HEK293 (cell line): Measurements from ENCODE around the gene LNP1.

ENCODE experiments used
- CTCF ChIA-PET: fragments of 350-600 bp; formaldehyde crosslinking; extraction: SDS; loops from one replicate; lab custom pipeline; 2021; ENCODE audit warnings: antibody characterized with exemption; lab: Yijun Ruan, JAX
- POLR2A ChIA-PET: fragments of 300-600 bp; formaldehyde crosslinking; extraction: SDS; loops from one replicate; lab custom pipeline; 2020; ENCODE audit warnings: antibody characterized with exemption, inconsistent platforms; lab: Yijun Ruan, JAX
- H3K27ac ChIP-seq: fragments of 200-500 bp; sonication (Bioruptor generic); 2 replicates; pipeline ENCODE4 v1.5.1; 2014; ENCODE audit warnings: low read depth, low read length, control low read depth, inconsistent platforms; ENCODE audit errors: extremely low read depth
- H3K36me3 ChIP-seq, 2 experiments: fragments of 200-500 bp in 1 of 2; sonication (Bioruptor generic) in 1 of 2; 1 replicate in 1 of 2; 2 replicates in 1 of 2; pipeline ENCODE4 v1.5.1; 2014 to 2017; ENCODE audit warnings: inconsistent platforms in 2 of 2, low read length in 2 of 2; ENCODE audit not compliant: control insufficient read depth in 2 of 2, insufficient read depth in 1 of 2
- H3K4me1 ChIP-seq: fragments of 200-500 bp; sonication (Bioruptor generic); 2 replicates; pipeline ENCODE4 v1.5.1; 2014; ENCODE audit warnings: mild to moderate bottlenecking, low read length, inconsistent platforms; ENCODE audit not compliant: control insufficient read depth, insufficient read depth
- H3K4me3 ChIP-seq: 2 replicates; pipeline ENCODE4 v1.5.1; 2011; ENCODE audit warnings: low read depth, mild to moderate bottlenecking, control low read depth, low read length, moderate library complexity
- H3K9me3 ChIP-seq: fragments of 200-500 bp; sonication (Bioruptor generic); 2 replicates; pipeline ENCODE4 v1.5.1; 2014; ENCODE audit warnings: low read depth, low read length, inconsistent platforms; ENCODE audit not compliant: control insufficient read depth, insufficient read depth
- AEBP2 ChIP-seq: fragments of 450-650 bp; formaldehyde crosslinking; IDR thresholded peaks from 2 replicates; pipeline ENCODE4 v1.5.1; 2016; ENCODE audit warnings: missing biosample characterization, missing genetic modification characterization, borderline replicate concordance
- HIC1 ChIP-seq: fragments of 450-650 bp; formaldehyde crosslinking; IDR thresholded peaks from 2 replicates; pipeline ENCODE4 v1.5.1; 2016; ENCODE audit warnings: missing biosample characterization, missing genetic modification characterization
- KLF7 ChIP-seq: fragments of 450-650 bp; formaldehyde crosslinking; IDR thresholded peaks from 2 replicates; pipeline ENCODE4 v1.5.1; 2016; ENCODE audit warnings: missing biosample characterization, missing genetic modification characterization, borderline replicate concordance
- OSR2 ChIP-seq: fragments of 450-650 bp; formaldehyde crosslinking; IDR thresholded peaks from 2 replicates; pipeline ENCODE4 v1.5.1; 2016; ENCODE audit warnings: missing biosample characterization, missing genetic modification characterization
- PBX3 ChIP-seq: sonication (generic); formaldehyde crosslinking; IDR thresholded peaks from 2 replicates; pipeline ENCODE4 v1.8.1; 2022; ENCODE audit warnings: mild to moderate bottlenecking, moderate library complexity, missing genetic modification reagents
- PRDM1 ChIP-seq: fragments of 450-650 bp; formaldehyde crosslinking; IDR thresholded peaks from 2 replicates; pipeline ENCODE4; 2016; ENCODE audit warnings: missing biosample characterization, missing genetic modification characterization
- SCRT1 ChIP-seq: fragments of 450-650 bp; formaldehyde crosslinking; IDR thresholded peaks from 2 replicates; pipeline ENCODE4 v1.5.1; 2016; ENCODE audit warnings: missing biosample characterization, missing genetic modification characterization, borderline replicate concordance
- ZNF133 ChIP-seq: fragments of 450-650 bp; formaldehyde crosslinking; IDR thresholded peaks from 2 replicates; pipeline ENCODE4 v1.5.1; 2016; ENCODE audit warnings: missing biosample characterization, missing genetic modification characterization
- ZNF148 ChIP-seq: fragments of 450-650 bp; formaldehyde crosslinking; IDR thresholded peaks from 2 replicates; pipeline ENCODE4 v1.5.0; 2017; ENCODE audit warnings: missing biosample characterization, missing genetic modification characterization, borderline replicate concordance
- ZNF169 ChIP-seq: fragments of 450-650 bp; formaldehyde crosslinking; IDR thresholded peaks from 2 replicates; pipeline ENCODE4 v1.5.1; 2016; ENCODE audit warnings: missing biosample characterization, missing genetic modification characterization
- ZNF26 ChIP-seq: fragments of 450-650 bp; formaldehyde crosslinking; IDR thresholded peaks from 2 replicates; pipeline ENCODE4 v1.5.1; 2016; ENCODE audit warnings: missing biosample characterization, missing genetic modification characterization
- ZNF335 ChIP-seq: fragments of 450-650 bp; formaldehyde crosslinking; conservative IDR thresholded peaks from 2 replicates; pipeline ENCODE4 v1.5.1; 2016; ENCODE audit warnings: missing biosample characterization, missing genetic modification characterization
- ZNF341 ChIP-seq: fragments of 450-650 bp; formaldehyde crosslinking; IDR thresholded peaks from 2 replicates; pipeline ENCODE4; 2016; ENCODE audit warnings: low read depth, missing biosample characterization, missing genetic modification characterization
- ZNF354C ChIP-seq: fragments of 450-650 bp; formaldehyde crosslinking; IDR thresholded peaks from 2 replicates; pipeline ENCODE4 v1.5.1; 2016; ENCODE audit warnings: missing biosample characterization, missing genetic modification characterization, low read depth, borderline replicate concordance
- ZNF394 ChIP-seq: fragments of 450-650 bp; formaldehyde crosslinking; IDR thresholded peaks from 2 replicates; pipeline ENCODE4 v1.5.1; 2016; ENCODE audit warnings: missing biosample characterization, missing genetic modification characterization, mild to moderate bottlenecking, moderate library complexity, borderline replicate concordance
- ZNF48 ChIP-seq: fragments of 450-650 bp; formaldehyde crosslinking; IDR thresholded peaks from 2 replicates; pipeline ENCODE4 v1.5.1; 2016; ENCODE audit warnings: missing biosample characterization, missing genetic modification characterization
- ZNF501 ChIP-seq: fragments of 450-650 bp; formaldehyde crosslinking; IDR thresholded peaks from 2 replicates; pipeline ENCODE4 v1.5.1; 2016; ENCODE audit warnings: missing biosample characterization, missing genetic modification characterization
- ZNF529 ChIP-seq: fragments of 450-650 bp; formaldehyde crosslinking; IDR thresholded peaks from 2 replicates; pipeline ENCODE4 v1.5.1; 2017; ENCODE audit warnings: missing genetic modification characterization, missing biosample characterization; ENCODE audit not compliant: insufficient replicate concordance
- ZNF548 ChIP-seq: fragments of 450-650 bp; formaldehyde crosslinking; IDR thresholded peaks from 2 replicates; pipeline ENCODE4 v1.5.1; 2016; ENCODE audit warnings: missing biosample characterization, missing genetic modification characterization
- ZNF558 ChIP-seq: fragments of 450-650 bp; formaldehyde crosslinking; IDR thresholded peaks from 2 replicates; pipeline ENCODE4 v1.5.1; 2016; ENCODE audit warnings: missing biosample characterization, missing genetic modification characterization
- ZNF624 ChIP-seq: fragments of 450-650 bp; formaldehyde crosslinking; IDR thresholded peaks from 2 replicates; pipeline ENCODE4 v1.5.1; 2017; ENCODE audit warnings: missing biosample characterization, missing genetic modification characterization
- ZNF664 ChIP-seq: fragments of 450-650 bp; formaldehyde crosslinking; IDR thresholded peaks from 2 replicates; pipeline ENCODE4 v1.5.1; 2016; ENCODE audit warnings: missing biosample characterization, missing genetic modification characterization
- ZNF76 ChIP-seq: fragments of 450-650 bp; formaldehyde crosslinking; IDR thresholded peaks from 2 replicates; pipeline ENCODE4; 2016; ENCODE audit warnings: low read depth, missing biosample characterization, missing genetic modification characterization, borderline replicate concordance
- ZNF785 ChIP-seq: fragments of 450-650 bp; formaldehyde crosslinking; IDR thresholded peaks from 2 replicates; pipeline ENCODE4 v1.5.1; 2016; ENCODE audit warnings: missing biosample characterization, missing genetic modification characterization

The LNP1 gene

GRCh38 chr3:100364421-100364820 lies 36.9 kb upstream of the LNP1 start:
- TF ChIP-seq ZNF548 (tag by site-specific recombination) (no peak), AEBP2 (no peak), HIC1 (tag by site-specific recombination) (no peak), ZNF148 (tag by site-specific recombination) (no peak), ZNF133 (tag by site-specific recombination) (no peak), ZNF341 (no peak), ZNF169 (tag by site-specific recombination) (no peak), ZNF394 (tag by site-specific recombination) (no peak), ZNF501 (tag by site-specific recombination) (no peak)
- Histone ChIP-seq H3K4me1 (no peaks in the 10 kb centered on the region), H3K4me3 (no peak overlapping the region), H3K36me3 (peaks cover 9 to 95% of the 10 kb centered on the region in 2 experiments; a peak in 2 of 3 replicates), H3K27ac (no peak overlapping the region), H3K9me3 (no peaks in the 10 kb centered on the region)
- ChIA-PET CTCF (interaction anchor here (0.6 kb wide), 1 partner anchor 531 kb away, joined by 3 read pairs; no protein-coding TSS in a partner anchor), POLR2A (no interaction called here)

- H3K4me3 ChIP-seq: no peak overlapping the region
- no peak for TF ChIP-seq SCRT1 (tag by site-specific recombination)
- TF ChIP-seq ZNF624 (tag by site-specific recombination): no peak
- TF ChIP-seq ZNF354C (tag by site-specific recombination): no peak
- no peak for TF ChIP-seq ZNF48 (tag by site-specific recombination)
- TF ChIP-seq ZNF785 (tag by site-specific recombination): no peak
- no peak for TF ChIP-seq KLF7 (tag by site-specific recombination)
- H3K9me3 ChIP-seq: no peaks in the 10 kb centered on the region
- ChIA-PET CTCF (no interaction called here), POLR2A (no interaction called here)
- H3K36me3 ChIP-seq: peaks cover 19 to 91% of the 10 kb centered on the region in 2 experiments; a peak in 2 of 3 replicates
- no peaks in the 10 kb centered on the region for H3K4me1 ChIP-seq
- H3K27ac ChIP-seq: no peak overlapping the region
These were observed 34.9 kb upstream of the LNP1 start for GRCh38 chr3:100366424-100366823.

GRCh38 chr3:100368441-100368840 lies 32.9 kb upstream of the LNP1 start:
- no peak overlapping the region for H3K4me3 ChIP-seq
- H3K27ac ChIP-seq: no peak overlapping the region
- CTCF ChIA-PET: interaction anchor here (0.9 kb wide), 1 partner anchor 20 kb away, joined by 3 read pairs; no protein-coding TSS in a partner anchor
- no peaks in the 10 kb centered on the region for H3K9me3 ChIP-seq
- peaks cover 25 to 91% of the 10 kb centered on the region in 2 experiments for H3K36me3 ChIP-seq
- no peaks in the 10 kb centered on the region for H3K4me1 ChIP-seq
- POLR2A ChIA-PET: no interaction called here
- TF ChIP-seq ZNF76 (tag by site-specific recombination) (no peak), OSR2 (tag by site-specific recombination) (no peak), ZNF26 (no peak), PRDM1 (tag by site-specific recombination) (no peak), PBX3 (CRISPR knock-in tag) (no peak), ZNF664 (tag by site-specific recombination) (no peak), ZNF335 (tag by site-specific recombination) (no peak), ZNF558 (tag by site-specific recombination) (no peak), ZNF529 (tag by site-specific recombination) (no peak)
